Thoracic aorta (tissue), 2 donors: ENCODE results near the gene BICDL2. TPM values are rescaled to one million over a fixed set of nuclear protein-coding genes. Genes with fewer than 3 reads are reported as not detected.
"Not testable (repeated sequence)": the region's sequence is repeated elsewhere in the genome, so short reads cannot be mapped to it uniquely, and the experiment has no call there.

ENCODE experiments used
- ATAC-seq: fragments of 150-250 bp; one replicate; pipeline ENCODE4 v1.8.0; 2017; ENCODE audit warnings: low read depth; ENCODE audit not compliant: insufficient number of reproducible peaks, low FRiP score
- DNase-seq: peaks from one replicate; pipeline ENCODE4 v3.0.0-alpha.2; 2020; ENCODE audit warnings: low spot score
- H3K27ac ChIP-seq, 2 donors: fragments of 200-600 bp; sonication (generic); 1 replicate in 1 of 2; 2 replicates in 1 of 2; pipeline ENCODE4 v1.5.1; 2016; ENCODE audit warnings: mild to moderate bottlenecking in 2 of 2, moderate library complexity in 2 of 2
- H3K27me3 ChIP-seq: fragments of 200-600 bp; sonication (generic); replicated peaks from 2 replicates; pipeline ENCODE4 v1.6.0; 2016; ENCODE audit warnings: mild to moderate bottlenecking; ENCODE audit not compliant: insufficient read depth
- H3K36me3 ChIP-seq: fragments of 200-600 bp; sonication (generic); one replicate; pipeline ENCODE4 v1.5.1; 2016
- H3K4me1 ChIP-seq, 2 donors: fragments of 200-600 bp; sonication (generic); 1 replicate in 1 of 2; 2 replicates in 1 of 2; pipeline versions ENCODE4 v1.5.1 to v1.6.0; 2016; ENCODE audit warnings: low read depth in 2 of 2, mild to moderate bottlenecking in 1 of 2; ENCODE audit not compliant: control insufficient read depth in 1 of 2
- H3K4me3 ChIP-seq: fragments of 200-600 bp; sonication (generic); 2 replicates; pipeline ENCODE4 v1.5.1; 2016; ENCODE audit warnings: mild to moderate bottlenecking
- H3K9me3 ChIP-seq: fragments of 200-600 bp; sonication (generic); 2 replicates; pipeline ENCODE4 v1.5.1; 2016
- CTCF ChIP-seq: fragments of 200-600 bp; sonication (generic); IDR thresholded peaks from one replicate; pipeline ENCODE4 v1.5.1; 2019; ENCODE audit warnings: antibody characterized with exemption
- total RNA-seq, 2 donors: library from RNA; depleted of rRNA; stranded (reverse); fragments of >200 nt; gene quantifications; one replicate each; pipeline versions ENCODE4 v1.1.0 to v1.2.3, GENCODE V29; 2016

BICDL2 gene
- 1 to 10 TPM in 1 of 2 donors, not detected in 1; 1.1 TPM for total RNA-seq

GRCh38 chr16:3036726-3037315, at the start of gene BICDL2:
BICDL2 (minus strand) TSS chr16:3036944; CDS start chr16:3035496, 1,448 bp downstream.
- TF ChIP-seq CTCF = no peak
- peaks cover 0 to 6% of the 10 kb centered on the region in 2 donors for H3K4me1 ChIP-seq
- no peak within 1 kb of the TSS for H3K27ac ChIP-seq
- peak within 1 kb of the TSS; percentile 31 for H3K4me3 ChIP-seq
- no peaks in the 10 kb centered on the region for H3K36me3 ChIP-seq
- H3K9me3 ChIP-seq = no peaks in the 10 kb centered on the region
- ATAC-seq (no peak), DNase-seq (no peak)
- H3K27me3 ChIP-seq = peaks cover 8% of the 10 kb centered on the region

- H3K4me1 ChIP-seq = peaks cover 0 to 5% of the 10 kb centered on the region in 2 donors
- DNase-seq (no peak), ATAC-seq (no peak)
- no peaks in the 10 kb centered on the region for H3K9me3 ChIP-seq
- H3K27ac ChIP-seq = no peak overlapping the region
- H3K4me3 ChIP-seq = peak overlapping the region; percentile 60
- H3K36me3 ChIP-seq = no peaks in the 10 kb centered on the region
- no peaks in the 10 kb centered on the region for H3K27me3 ChIP-seq
- no peak for TF ChIP-seq CTCF
These were observed 49.3 kb upstream of the BICDL2 start for GRCh38 chr16:3085868-3086595.

- TF ChIP-seq CTCF = no peak
- no peaks in the 10 kb centered on the region for H3K27me3 ChIP-seq
- ATAC-seq = no peak
- H3K9me3 ChIP-seq = no peaks in the 10 kb centered on the region
- H3K4me1 ChIP-seq = peaks cover 0 to 5% of the 10 kb centered on the region in 2 donors
- H3K27ac ChIP-seq = no peak overlapping the region
- H3K4me3 ChIP-seq = no peak overlapping the region
- no peaks in the 10 kb centered on the region for H3K36me3 ChIP-seq
- no peak for DNase-seq
These were observed 48.4 kb upstream of the BICDL2 start for GRCh38 chr16:3084969-3085670.

GRCh38 chr16:3084491-3084890, 47.7 kb upstream of the BICDL2 start:
- no peak overlapping the region for H3K27ac ChIP-seq
- H3K4me3 ChIP-seq = no peak overlapping the region
- H3K4me1 ChIP-seq = peaks cover 0 to 5% of the 10 kb centered on the region in 2 donors
- no peak for TF ChIP-seq CTCF
- ATAC-seq = no peak
- DNase-seq = no peak
- no peaks in the 10 kb centered on the region for H3K9me3 ChIP-seq
- no peaks in the 10 kb centered on the region for H3K36me3 ChIP-seq
- H3K27me3 ChIP-seq = no peaks in the 10 kb centered on the region

- H3K4me1 ChIP-seq, H3K9me3 ChIP-seq, H3K4me3 ChIP-seq, H3K36me3 ChIP-seq, ATAC-seq, H3K27me3 ChIP-seq, H3K27ac ChIP-seq, DNase-seq: not testable (repeated sequence)
These were observed 46.7 kb upstream of the BICDL2 start for GRCh38 chr16:3083408-3083807.

GRCh38 chr16:3081957-3082356, 45.2 kb upstream of the BICDL2 start:
- not testable (repeated sequence) for ATAC-seq, H3K27ac ChIP-seq

More at GRCh38 chr16:3081957-3082356, 45.2 kb upstream of the BICDL2 start:
- H3K4me3 ChIP-seq, DNase-seq, H3K9me3 ChIP-seq, H3K4me1 ChIP-seq, H3K27me3 ChIP-seq, H3K36me3 ChIP-seq: not testable (repeated sequence)
